ENCODE measurements around the gene KCTD11. TPM values are rescaled to one million over a fixed set of nuclear protein-coding genes. Genes with fewer than 3 reads are reported as not detected.

Gene KCTD11
- total and polyA plus RNA-seq, 2 of the 13 experiments (the other 11 are each of a cell fraction or from before 2014, with no cell fraction given): 1.6 to 2.6 TPM

DNA sequence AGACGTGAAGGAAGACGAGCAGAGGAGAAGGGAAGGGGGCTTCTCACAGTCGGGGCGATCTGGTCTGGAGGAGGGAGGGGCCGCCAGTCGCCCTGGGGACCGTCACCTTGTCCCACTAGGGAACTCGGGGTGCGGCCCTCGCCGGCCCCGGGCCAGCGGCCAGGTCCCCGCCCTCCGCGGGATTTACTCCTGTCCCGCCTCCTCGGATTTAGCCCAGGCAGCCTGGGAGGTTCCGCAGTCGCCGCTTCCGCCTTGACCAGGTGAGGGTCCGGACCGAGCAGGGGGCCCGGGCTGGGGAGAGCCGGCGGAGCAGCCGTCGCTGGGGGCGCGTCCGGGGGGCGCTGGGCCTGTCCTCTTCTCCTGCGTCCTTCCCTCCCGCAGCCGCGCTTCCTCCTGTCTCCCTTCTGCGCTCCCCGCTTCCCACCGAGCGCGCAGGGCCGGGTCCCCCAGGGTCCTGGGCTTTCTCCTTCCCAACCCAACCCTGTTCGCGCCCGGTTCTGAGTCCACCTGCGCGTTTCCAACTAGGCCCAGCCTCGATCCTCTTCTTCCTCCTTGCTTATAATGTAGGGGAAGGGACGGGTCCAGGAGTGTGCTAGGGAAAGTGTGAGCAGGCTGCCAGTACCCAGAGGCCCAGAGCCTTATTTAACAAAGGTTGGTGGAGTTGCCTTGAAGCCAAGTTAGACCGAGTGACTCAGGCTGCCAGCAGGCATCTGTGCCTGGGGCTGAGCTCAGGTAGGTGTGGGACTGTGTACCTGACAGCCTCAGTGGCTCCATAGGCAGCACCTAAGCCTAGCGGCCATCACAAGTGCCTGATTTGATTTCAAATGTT is 29.1 kb downstream of the KCTD11 start, which contains the start of gene TNK1 (continued):
- TF ChIP-seq, protein P1, sequence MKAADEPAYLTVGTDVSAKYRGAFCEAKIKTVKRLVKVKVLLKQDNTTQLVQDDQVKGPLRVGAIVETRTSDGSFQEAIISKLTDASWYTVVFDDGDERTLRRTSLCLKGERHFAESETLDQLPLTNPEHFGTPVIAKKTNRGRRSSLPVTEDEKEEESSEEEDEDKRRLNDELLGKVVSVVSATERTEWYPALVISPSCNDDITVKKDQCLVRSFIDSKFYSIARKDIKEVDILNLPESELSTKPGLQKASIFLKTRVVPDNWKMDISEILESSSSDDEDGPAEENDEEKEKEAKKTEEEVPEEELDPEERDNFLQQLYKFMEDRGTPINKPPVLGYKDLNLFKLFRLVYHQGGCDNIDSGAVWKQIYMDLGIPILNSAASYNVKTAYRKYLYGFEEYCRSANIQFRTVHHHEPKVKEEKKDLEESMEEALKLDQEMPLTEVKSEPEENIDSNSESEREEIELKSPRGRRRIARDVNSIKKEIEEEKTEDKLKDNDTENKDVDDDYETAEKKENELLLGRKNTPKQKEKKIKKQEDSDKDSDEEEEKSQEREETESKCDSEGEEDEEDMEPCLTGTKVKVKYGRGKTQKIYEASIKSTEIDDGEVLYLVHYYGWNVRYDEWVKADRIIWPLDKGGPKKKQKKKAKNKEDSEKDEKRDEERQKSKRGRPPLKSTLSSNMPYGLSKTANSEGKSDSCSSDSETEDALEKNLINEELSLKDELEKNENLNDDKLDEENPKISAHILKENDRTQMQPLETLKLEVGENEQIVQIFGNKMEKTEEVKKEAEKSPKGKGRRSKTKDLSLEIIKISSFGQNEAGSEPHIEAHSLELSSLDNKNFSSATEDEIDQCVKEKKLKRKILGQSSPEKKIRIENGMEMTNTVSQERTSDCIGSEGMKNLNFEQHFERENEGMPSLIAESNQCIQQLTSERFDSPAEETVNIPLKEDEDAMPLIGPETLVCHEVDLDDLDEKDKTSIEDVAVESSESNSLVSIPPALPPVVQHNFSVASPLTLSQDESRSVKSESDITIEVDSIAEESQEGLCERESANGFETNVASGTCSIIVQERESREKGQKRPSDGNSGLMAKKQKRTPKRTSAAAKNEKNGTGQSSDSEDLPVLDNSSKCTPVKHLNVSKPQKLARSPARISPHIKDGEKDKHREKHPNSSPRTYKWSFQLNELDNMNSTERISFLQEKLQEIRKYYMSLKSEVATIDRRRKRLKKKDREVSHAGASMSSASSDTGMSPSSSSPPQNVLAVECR (CRISPR knock-in tag; IDR thresholded peaks at IDR 0.05; ENCODE audit: borderline replicate concordance): peak; percentile 83
- TF ChIP-seq, protein P2, sequence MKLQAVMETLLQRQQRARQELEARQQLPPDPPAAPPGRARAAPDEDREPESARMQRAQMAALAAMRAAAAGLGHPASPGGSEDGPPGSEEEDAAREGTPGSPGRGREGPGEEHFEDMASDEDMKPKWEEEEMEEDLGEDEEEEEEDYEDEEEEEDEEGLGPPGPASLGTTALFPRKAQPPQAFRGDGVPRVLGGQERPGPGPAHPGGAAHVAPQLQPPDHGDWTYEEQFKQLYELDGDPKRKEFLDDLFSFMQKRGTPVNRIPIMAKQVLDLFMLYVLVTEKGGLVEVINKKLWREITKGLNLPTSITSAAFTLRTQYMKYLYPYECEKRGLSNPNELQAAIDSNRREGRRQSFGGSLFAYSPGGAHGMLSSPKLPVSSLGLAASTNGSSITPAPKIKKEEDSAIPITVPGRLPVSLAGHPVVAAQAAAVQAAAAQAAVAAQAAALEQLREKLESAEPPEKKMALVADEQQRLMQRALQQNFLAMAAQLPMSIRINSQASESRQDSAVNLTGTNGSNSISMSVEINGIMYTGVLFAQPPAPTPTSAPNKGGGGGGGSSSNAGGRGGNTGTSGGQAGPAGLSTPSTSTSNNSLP (IDR thresholded peaks at IDR 0.05; ENCODE audit: low read depth, low read length): no peak
- TF ChIP-seq ZBTB7B (CRISPR knock-in tag; IDR thresholded peaks at IDR 0.05) (no peak), BRD4 (CRISPR knock-in tag; IDR thresholded peaks at IDR 0.05) (0 out of 2 replicates have a peak, but pooled peaks have one; percentile 47), SP4 (CRISPR knock-in tag; IDR thresholded peaks at IDR 0.05) (no peak), ZNF180 (CRISPR knock-in tag; IDR thresholded peaks at IDR 0.05; ENCODE audit: borderline replicate concordance, low read depth) (no peak), ZNF720 (CRISPR knock-in tag; IDR thresholded peaks at IDR 0.05) (no peak), ZNF776 (CRISPR knock-in tag; IDR thresholded peaks at IDR 0.05) (no peak), ZNF547 (CRISPR knock-in tag; IDR thresholded peaks at IDR 0.05) (peak; percentile 39; the same call in 1 of the 2 replicates), ZNF264 (CRISPR knock-in tag; IDR thresholded peaks at IDR 0.05) (no peak), ZNF3 (CRISPR knock-in tag; IDR thresholded peaks at IDR 0.05) (no peak), RBFOX2 (IDR thresholded peaks at IDR 0.05; ENCODE audit: low read depth, low read length) (peak; percentile 74), HNRNPLL (IDR thresholded peaks at IDR 0.05; ENCODE audit: low read depth, low read length, poor library complexity, severe bottlenecking) (peak; percentile 56), DRAP1 (CRISPR knock-in tag; IDR thresholded peaks at IDR 0.05) (peak; percentile 85), KLF6 (CRISPR knock-in tag; IDR thresholded peaks at IDR 0.05) (0 out of 2 replicates have a peak, but pooled peaks have one; percentile 40), POLR2AphosphoS5 (IDR thresholded peaks at IDR 0.05; ENCODE audit: low read depth, low read length) (peak; percentile 72), MAF1 (CRISPR knock-in tag; IDR thresholded peaks at IDR 0.05; ENCODE audit: borderline replicate concordance) (no peak), ZSCAN12 (CRISPR knock-in tag; IDR thresholded peaks at IDR 0.05) (0 out of 2 replicates have a peak, but pooled peaks have one; percentile 11), ZEB1 (IDR thresholded peaks at IDR 0.05; ENCODE audit: insufficient replicate concordance, low read depth) (no peak)
- TF ChIP-seq, protein P3, sequence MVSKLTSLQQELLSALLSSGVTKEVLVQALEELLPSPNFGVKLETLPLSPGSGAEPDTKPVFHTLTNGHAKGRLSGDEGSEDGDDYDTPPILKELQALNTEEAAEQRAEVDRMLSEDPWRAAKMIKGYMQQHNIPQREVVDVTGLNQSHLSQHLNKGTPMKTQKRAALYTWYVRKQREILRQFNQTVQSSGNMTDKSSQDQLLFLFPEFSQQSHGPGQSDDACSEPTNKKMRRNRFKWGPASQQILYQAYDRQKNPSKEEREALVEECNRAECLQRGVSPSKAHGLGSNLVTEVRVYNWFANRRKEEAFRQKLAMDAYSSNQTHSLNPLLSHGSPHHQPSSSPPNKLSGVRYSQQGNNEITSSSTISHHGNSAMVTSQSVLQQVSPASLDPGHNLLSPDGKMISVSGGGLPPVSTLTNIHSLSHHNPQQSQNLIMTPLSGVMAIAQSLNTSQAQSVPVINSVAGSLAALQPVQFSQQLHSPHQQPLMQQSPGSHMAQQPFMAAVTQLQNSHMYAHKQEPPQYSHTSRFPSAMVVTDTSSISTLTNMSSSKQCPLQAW (CRISPR knock-in tag; IDR thresholded peaks at IDR 0.05): no peak
- TF ChIP-seq, protein P4, sequence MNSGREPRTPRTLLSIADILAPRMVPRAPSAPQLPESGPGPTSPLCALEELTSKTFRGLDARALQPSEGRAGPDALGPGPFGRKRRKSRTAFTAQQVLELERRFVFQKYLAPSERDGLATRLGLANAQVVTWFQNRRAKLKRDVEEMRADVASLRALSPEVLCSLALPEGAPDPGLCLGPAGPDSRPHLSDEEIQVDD (CRISPR knock-in tag; IDR thresholded peaks at IDR 0.05; ENCODE audit: borderline replicate concordance): 0 out of 2 replicates have a peak, but pooled peaks have one; percentile 32
